GM19238 (cell line): ENCODE results near the gene PHACTR3.

Experiments
- DNase-seq: peaks from one replicate; pipeline ENCODE4 v3.0.0; 2011; ENCODE audit warnings: low spot score; ENCODE audit not compliant: insufficient read length

Gene PHACTR3

GRCh38 chr20:59573837-59574236 is 30.5 kb upstream of the PHACTR3 start:
- DNase-seq, result no peak

GRCh38 chr20:59574308-59574707 is 30.0 kb upstream of the PHACTR3 start:
- DNase-seq, result no peak

GRCh38 chr20:59575216-59575615 is 29.1 kb upstream of the PHACTR3 start:
- no peak for DNase-seq

- DNase-seq, result no peak
Measured at GRCh38 chr20:59575653-59576052, 28.7 kb upstream of the PHACTR3 start.

- no peak for DNase-seq
Measured at GRCh38 chr20:59576216-59576953, 28.0 kb upstream of the PHACTR3 start.

GRCh38 chr20:59577037-59577808 is 27.1 kb upstream of the PHACTR3 start:
- DNase-seq, result no peak

GRCh38 chr20:59577809-59578435 is 26.4 kb upstream of the PHACTR3 start:
- no peak for DNase-seq

GRCh38 chr20:59578436-59579403 is 25.6 kb upstream of the PHACTR3 start:
- no peak for DNase-seq

GRCh38 chr20:59579404-59580145 is 24.8 kb upstream of the PHACTR3 start:
- no peak for DNase-seq

- no peak for DNase-seq
Measured at GRCh38 chr20:59580146-59580946, 24.0 kb upstream of the PHACTR3 start.

GRCh38 chr20:59580991-59581401 is 23.3 kb upstream of the PHACTR3 start:
- no peak for DNase-seq

GRCh38 chr20:59581993-59582679 is 22.2 kb upstream of the PHACTR3 start:
- DNase-seq, result no peak

- no peak for DNase-seq
Measured at GRCh38 chr20:59583428-59584277, 20.7 kb upstream of the PHACTR3 start.

- no peak for DNase-seq
Measured at GRCh38 chr20:59584278-59584925, 19.9 kb upstream of the PHACTR3 start.

- no peak for DNase-seq
Measured at GRCh38 chr20:59585714-59586409, 18.5 kb upstream of the PHACTR3 start.

GRCh38 chr20:59586613-59587012 is 17.7 kb upstream of the PHACTR3 start:
- no peak for DNase-seq

- no peak for DNase-seq
Measured at GRCh38 chr20:59587570-59587969, 16.8 kb upstream of the PHACTR3 start.
